Neural progenitor cell (in vitro differentiated cells): ENCODE data around the gene PDIA5.

Experiments
- CTCF ChIP-seq: fragments of 200-600 bp; sonication (generic); IDR thresholded peaks from 2 replicates; pipeline ENCODE4 v1.5.1; 2017; ENCODE audit warnings: antibody characterized with exemption, mild to moderate bottlenecking
- EZH2phosphoT487 ChIP-seq: fragments of 200-600 bp; sonication (generic); IDR thresholded peaks from 2 replicates; pipeline ENCODE4 v1.6.1; 2017; ENCODE audit warnings: antibody characterized with exemption

GRCh38 chr3:123042413-123042812, 24.4 kb upstream of the PDIA5 start:
- TF ChIP-seq CTCF (no peak), EZH2phosphoT487 (no peak)
